DMS 273 (cell line): ENCODE measurements around the gene HOXA5.
A peak's percentile ranks its signal among the peaks of the same experiment; 100 is the strongest.

Experiments used
- DNase-seq: peaks from one replicate; lab custom pipeline; 2025; ENCODE audit not compliant: unreplicated experiment; lab: John Stamatoyannopoulos, UW

HOXA5 gene

GRCh38 chr7:27143023-27143949, at the start of gene HOXA5:
HOXA5 (minus strand) TSS chr7:27143681; CDS start chr7:27143607, 74 bp downstream.
- DNase-seq, result peak; percentile 95

- no peak for DNase-seq
Measured at GRCh38 chr7:27192546-27193334, 49.3 kb upstream of the HOXA5 start.

GRCh38 chr7:27191833-27192545, 48.5 kb upstream of the HOXA5 start:
- DNase-seq, result no peak

- no peak for DNase-seq
Measured at GRCh38 chr7:27191161-27191731, 47.8 kb upstream of the HOXA5 start.

DNA sequence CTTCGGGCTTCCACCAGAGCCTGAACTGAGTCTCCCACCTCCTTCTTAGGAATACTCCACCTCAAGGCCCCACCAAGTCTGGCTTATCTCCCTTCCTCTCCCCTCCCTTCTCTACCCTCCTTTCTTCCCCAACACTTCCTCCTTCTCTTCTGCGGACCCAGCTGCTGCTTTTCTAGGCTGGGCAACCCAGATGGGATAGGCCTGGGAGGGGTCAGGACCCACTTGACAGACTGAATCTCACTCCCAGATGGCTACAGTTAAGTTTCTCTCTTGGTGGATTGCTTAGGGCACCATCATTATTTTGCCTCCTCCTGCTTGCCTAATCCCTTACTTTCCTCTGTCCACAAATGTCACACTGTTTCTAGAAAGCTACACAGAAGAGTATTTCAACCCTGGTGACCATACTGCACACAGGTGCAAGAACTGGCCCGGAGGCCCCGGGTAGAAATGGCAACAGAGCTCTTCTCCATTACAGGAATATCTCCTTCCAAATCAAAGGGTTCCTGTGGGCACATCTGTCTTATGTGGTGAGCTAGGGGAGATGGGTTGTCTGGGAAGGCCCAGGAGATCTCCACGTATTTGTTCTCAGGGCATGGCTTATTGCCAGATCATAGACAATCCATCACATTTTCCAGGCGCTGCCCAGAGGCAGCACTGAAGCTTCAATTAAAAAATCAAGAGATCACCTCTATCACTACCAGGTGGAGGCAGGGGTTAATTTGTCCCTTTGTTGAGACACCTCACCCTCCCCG, 46.7 kb upstream of the HOXA5 start:
- DNase-seq, result peak; percentile 84

GRCh38 chr7:27189295-27189996, 46.0 kb upstream of the HOXA5 start:
- DNase-seq, result no peak

DNA sequence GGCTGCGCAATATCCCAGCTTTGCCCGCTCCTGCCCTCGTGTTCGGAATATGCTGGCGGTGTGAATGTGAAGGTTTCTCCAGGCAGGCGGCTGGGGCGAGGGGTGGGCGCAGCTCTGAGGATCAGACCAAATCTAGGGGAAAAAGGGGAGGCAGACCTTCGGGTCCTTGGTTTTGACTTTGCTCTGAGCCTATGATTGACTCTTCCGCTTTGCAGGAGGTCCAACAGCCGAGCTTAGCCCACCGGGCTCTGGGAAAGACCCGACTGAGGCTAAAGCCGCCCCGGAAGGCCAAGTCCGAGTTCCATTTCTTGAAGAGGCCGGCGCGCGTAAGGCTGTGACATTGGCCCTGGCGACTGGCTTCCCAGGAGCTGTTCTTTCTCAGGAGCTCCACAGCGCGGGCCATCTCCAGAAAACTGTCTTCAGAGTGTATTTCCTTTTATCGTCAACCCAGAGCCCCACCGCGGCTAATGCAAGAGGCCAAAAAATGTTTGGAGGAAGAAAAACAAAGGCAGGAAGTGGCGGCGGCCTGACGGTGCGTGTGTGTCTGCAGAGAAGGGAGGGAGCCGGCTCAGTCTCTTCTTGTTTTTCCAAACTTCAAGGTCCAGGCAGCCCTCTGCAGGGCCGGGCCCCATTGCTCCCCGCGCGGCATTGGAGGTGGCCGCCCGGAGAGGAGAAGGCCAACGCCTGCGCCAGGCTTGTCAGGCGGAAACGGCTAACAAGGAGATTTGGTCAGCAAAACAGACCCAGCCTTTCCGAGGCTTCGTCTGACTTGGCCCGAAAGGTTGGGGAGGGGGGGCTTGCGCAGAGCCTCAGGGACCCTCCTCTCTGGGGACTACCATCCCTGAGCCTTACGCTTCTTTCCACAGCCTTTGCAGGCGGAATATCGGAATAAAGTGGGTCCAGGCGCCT, 45.2 kb upstream of the HOXA5 start:
- DNase-seq, result no peak

- no peak for DNase-seq
Measured at GRCh38 chr7:27187475-27188385, 44.2 kb upstream of the HOXA5 start.

- DNase-seq, result no peak
Measured at GRCh38 chr7:27186668-27187474, 43.4 kb upstream of the HOXA5 start.

GRCh38 chr7:27185854-27186667, 42.6 kb upstream of the HOXA5 start:
- no peak for DNase-seq

GRCh38 chr7:27185013-27185853, 41.8 kb upstream of the HOXA5 start, which contains the start of gene HOXA11:
HOXA11 (minus strand) TSS chr7:27185232; CDS start chr7:27185144, 88 bp downstream.
- DNase-seq, result peak; percentile 57

DNA sequence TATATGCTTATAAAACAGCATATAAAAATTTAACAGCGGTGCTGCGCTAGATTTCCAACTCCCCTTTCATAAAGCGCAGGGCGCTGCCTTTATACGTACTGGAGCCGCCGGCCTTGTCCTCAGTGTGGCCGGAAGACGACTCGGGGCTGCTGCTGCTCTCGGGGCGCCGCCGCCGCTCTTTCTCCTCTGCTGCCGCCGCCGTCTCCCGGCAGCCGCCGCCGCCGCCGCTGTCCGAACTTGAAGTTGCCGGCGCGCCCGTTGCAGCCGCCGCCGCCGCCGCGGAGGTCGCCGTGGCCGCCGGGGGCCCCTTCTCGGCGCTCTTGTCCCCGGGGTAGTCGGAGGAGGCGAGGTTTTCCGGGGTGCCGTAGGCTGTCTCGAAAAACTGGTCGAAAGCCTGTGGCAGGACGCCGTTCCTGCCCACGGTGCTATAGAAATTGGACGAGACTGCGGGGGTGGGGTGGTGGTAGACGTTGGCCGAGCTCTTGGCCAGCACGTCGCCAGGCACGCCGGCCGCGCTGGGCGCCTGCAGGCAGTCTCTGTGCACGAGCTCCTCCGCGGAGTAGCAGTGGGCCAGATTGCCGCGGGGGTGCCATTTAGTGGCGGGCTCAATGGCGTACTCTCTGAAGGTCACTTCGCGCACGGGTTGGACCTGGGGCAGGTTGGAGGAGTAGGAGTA, 41.0 kb upstream of the HOXA5 start:
- peak; percentile 82 for DNase-seq

GRCh38 chr7:27183682-27184336, 40.3 kb upstream of the HOXA5 start:
- DNase-seq, result peak; percentile 74
